Skin of body (tissue), 2 donors: ENCODE data around the gene ARPP21. TPM values are rescaled to one million over a fixed set of nuclear protein-coding genes. Genes with fewer than 3 reads are reported as not detected.
A peak's percentile ranks its signal among the peaks of the same experiment; 100 is the strongest.
"Not testable (repeated sequence)": the region's sequence is repeated elsewhere in the genome, so short reads cannot be mapped to it uniquely, and the experiment has no call there.

Experiments
- DNase-seq: peaks from one replicate; lab custom pipeline; 2025; lab: John Stamatoyannopoulos, UW
- total RNA-seq: library from RNA; depleted of rRNA; stranded (reverse); fragments of >200 nt; gene quantifications from one replicate; pipeline ENCODE4 v1.2.3, GENCODE V29; 2014

ARPP21 gene
- 8.1 TPM for total RNA-seq

- DNase-seq = no peak
These were observed at the start of gene ARPP21 for GRCh38 chr3:35639254-35640186. Gene ARPP21, plus strand, starts transcription at chr3:35639525. Its CDS starts 42,227 bp downstream, at chr3:35681752.

- DNase-seq = no peak
These were observed 46.6 kb upstream of the ARPP21 start for GRCh38 chr3:35592589-35593295.

GRCh38 chr3:35594739-35595138 lies 44.6 kb upstream of the ARPP21 start:
- DNase-seq = no peak

- DNase-seq = no peak
These were observed 42.9 kb upstream of the ARPP21 start for GRCh38 chr3:35596335-35596995.

- no peak for DNase-seq
These were observed 41.8 kb upstream of the ARPP21 start for GRCh38 chr3:35597490-35597889.

- DNase-seq = no peak
These were observed 40.5 kb upstream of the ARPP21 start for GRCh38 chr3:35598804-35599203.

- DNase-seq = no peak
These were observed 37.4 kb upstream of the ARPP21 start for GRCh38 chr3:35601959-35602358.

GRCh38 chr3:35602395-35602936 lies 36.9 kb upstream of the ARPP21 start:
- no peak for DNase-seq

GRCh38 chr3:35616346-35616745 lies 23.0 kb upstream of the ARPP21 start:
- DNase-seq = no peak

- DNase-seq = no peak
These were observed 22.0 kb upstream of the ARPP21 start for GRCh38 chr3:35617370-35617769.

GRCh38 chr3:35620238-35620637 lies 19.1 kb upstream of the ARPP21 start:
- DNase-seq = not testable (repeated sequence)

GRCh38 chr3:35624698-35625097 lies 14.6 kb upstream of the ARPP21 start:
- DNase-seq = no peak

GRCh38 chr3:35633332-35634124 lies 5.8 kb upstream of the ARPP21 start:
- no peak for DNase-seq

- no peak for DNase-seq
These were observed 3.9 kb upstream of the ARPP21 start for GRCh38 chr3:35635407-35635806.

- DNase-seq = peak; percentile 71
These were observed 3.2 kb upstream of the ARPP21 start for GRCh38 chr3:35635926-35636683.

GRCh38 chr3:35638251-35638979 lies 910 bp upstream of the ARPP21 start:
- no peak for DNase-seq

- DNase-seq = no peak
These were observed 408 bp upstream of the ARPP21 start for GRCh38 chr3:35638980-35639253.

GRCh38 chr3:35640190-35641165 lies 1.2 kb downstream of the ARPP21 start:
- no peak for DNase-seq
